GM23248 (cell line): ENCODE measurements around the gene C1QTNF6.

Experiments used
- EZH2 ChIP-seq: fragments of 200-600 bp; sonication (generic); IDR thresholded peaks from 2 replicates; pipeline ENCODE4 v1.6.1; 2018; ENCODE audit warnings: antibody characterized with exemption, mild to moderate bottlenecking; ENCODE audit not compliant: insufficient read depth, poor library complexity, severe bottlenecking
- EZH2phosphoT487 ChIP-seq: fragments of 200-600 bp; sonication (generic); IDR thresholded peaks from 2 replicates; pipeline ENCODE4 v1.6.1; 2018; ENCODE audit warnings: antibody characterized with exemption, moderate library complexity, mild to moderate bottlenecking, low read depth; ENCODE audit not compliant: insufficient read depth

- no peak for TF ChIP-seq EZH2
- no peak for TF ChIP-seq EZH2phosphoT487
Measured at GRCh38 chr22:37132773-37133172, 55.3 kb downstream of the C1QTNF6 start.
